Stimulated activated CD8-positive, alpha-beta memory T cell treated with anti-CD3 and anti-CD28 coated beads, Interleukin-7, amount 100 ng/mL, for 1 hour (primary cell): ENCODE results near the gene CD52.
A peak's percentile ranks its signal among the peaks of the same experiment; 100 is the strongest.

ENCODE experiments used
- DNase-seq, 2 donors: peaks; one replicate each; pipeline ENCODE4 v3.0.0-alpha.2; 2020; ENCODE audit warnings: low read depth in 2 of 2

Gene CD52

GRCh38 chr1:26317612-26318337, at the start of gene CD52:
TSS of gene CD52 (plus strand) at chr1:26317958. CDS start at chr1:26318018, 60 bp downstream.
- peak in 1 of 2 donors; percentile 28 for DNase-seq

- no peak for DNase-seq
Measured at GRCh38 chr1:26268290-26269197, 49.2 kb upstream of the CD52 start.

GRCh38 chr1:26269198-26269550, 48.6 kb upstream of the CD52 start:
- DNase-seq: no peak

- DNase-seq: no peak
Measured at GRCh38 chr1:26274801-26275425, 42.8 kb upstream of the CD52 start.

GRCh38 chr1:26275580-26276431, 42.0 kb upstream of the CD52 start:
- peak; percentile 52 to 62 for DNase-seq

- no peak for DNase-seq
Measured at GRCh38 chr1:26276432-26276838, 41.3 kb upstream of the CD52 start.

- DNase-seq: no peak
Measured at GRCh38 chr1:26277261-26277661, 40.5 kb upstream of the CD52 start.

- no peak for DNase-seq
Measured at GRCh38 chr1:26277719-26278118, 40.0 kb upstream of the CD52 start.

GRCh38 chr1:26278303-26278702, 39.5 kb upstream of the CD52 start:
- no peak for DNase-seq

- no peak for DNase-seq
Measured at GRCh38 chr1:26278724-26279455, 38.9 kb upstream of the CD52 start.

GRCh38 chr1:26279456-26280332, 38.1 kb upstream of the CD52 start, which contains the start of gene SH3BGRL3:
TSS of gene SH3BGRL3 (plus strand) at chr1:26280086. CDS start at chr1:26280156, 70 bp downstream.
- DNase-seq: peak; percentile 66 to 67

- DNase-seq: no peak
Measured at GRCh38 chr1:26280333-26281042, 37.3 kb upstream of the CD52 start.

- no peak for DNase-seq
Measured at GRCh38 chr1:26281091-26281958, 36.4 kb upstream of the CD52 start.

- DNase-seq: no peak
Measured at GRCh38 chr1:26281971-26282370, 35.8 kb upstream of the CD52 start.

GRCh38 chr1:26282401-26282918, 35.3 kb upstream of the CD52 start:
- no peak for DNase-seq

GRCh38 chr1:26283279-26283853, 34.4 kb upstream of the CD52 start:
- no peak for DNase-seq

GRCh38 chr1:26283871-26284596, 33.7 kb upstream of the CD52 start:
- no peak for DNase-seq
